GM18517 (cell line): ENCODE measurements around the gene KCNIP4.

ENCODE experiments used
- ATAC-seq: cut with Tn5 transposase; IDR thresholded peaks from one replicate; pipeline ENCODE4 v1.9.1; 2021; ENCODE audit warnings: mild to moderate bottlenecking, moderate library complexity; ENCODE audit not compliant: unreplicated experiment

The KCNIP4 gene

GRCh38 chr4:21856754-21857153, 91.8 kb downstream of the KCNIP4 start:
- ATAC-seq: no peak

- ATAC-seq: no peak
Observed at GRCh38 chr4:21856301-21856700, 92.3 kb downstream of the KCNIP4 start.

GRCh38 chr4:21849077-21849476, 99.5 kb downstream of the KCNIP4 start:
- ATAC-seq: no peak

DNA sequence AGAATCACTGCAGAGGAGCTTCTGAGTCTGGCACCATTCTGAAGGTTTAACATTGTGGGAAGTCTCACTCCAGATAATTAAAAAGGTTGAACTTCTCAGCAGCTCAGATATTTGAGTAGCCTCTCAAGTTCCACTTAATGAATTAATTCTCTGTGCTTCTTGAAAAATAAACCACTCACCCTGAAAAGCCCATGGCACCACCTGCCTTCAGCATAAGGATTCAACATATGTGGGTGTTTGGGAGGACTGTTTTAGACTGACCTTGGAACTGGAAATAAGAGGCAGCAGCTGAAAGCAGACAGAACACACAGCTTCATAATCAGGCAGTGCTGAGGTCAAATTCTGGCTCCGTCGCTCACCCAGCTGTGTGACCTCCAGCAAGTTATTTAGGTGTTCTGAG, 100.6 kb downstream of the KCNIP4 start:
- ATAC-seq: no peak

DNA sequence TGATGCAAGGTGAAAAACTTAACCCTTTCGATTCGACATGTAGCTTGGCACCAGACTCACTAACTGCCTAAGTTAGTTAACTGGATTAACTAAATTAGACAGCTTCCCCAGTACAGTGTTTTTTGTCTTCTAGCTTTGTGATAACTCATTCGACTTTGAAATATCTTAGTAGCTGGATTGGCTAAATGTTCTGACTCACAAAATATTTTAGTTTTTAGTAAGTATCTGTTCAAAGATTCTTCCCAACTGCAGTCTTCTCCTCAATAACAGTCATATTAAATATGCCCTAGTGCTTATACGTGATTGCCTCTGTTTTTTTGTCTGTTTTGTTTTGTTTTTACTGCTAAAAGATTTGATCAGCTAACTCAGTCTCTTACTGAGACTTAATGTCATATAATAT, 102.9 kb downstream of the KCNIP4 start:
- no peak for ATAC-seq

- ATAC-seq: no peak
Observed at GRCh38 chr4:21835712-21836111, 112.9 kb downstream of the KCNIP4 start.

DNA sequence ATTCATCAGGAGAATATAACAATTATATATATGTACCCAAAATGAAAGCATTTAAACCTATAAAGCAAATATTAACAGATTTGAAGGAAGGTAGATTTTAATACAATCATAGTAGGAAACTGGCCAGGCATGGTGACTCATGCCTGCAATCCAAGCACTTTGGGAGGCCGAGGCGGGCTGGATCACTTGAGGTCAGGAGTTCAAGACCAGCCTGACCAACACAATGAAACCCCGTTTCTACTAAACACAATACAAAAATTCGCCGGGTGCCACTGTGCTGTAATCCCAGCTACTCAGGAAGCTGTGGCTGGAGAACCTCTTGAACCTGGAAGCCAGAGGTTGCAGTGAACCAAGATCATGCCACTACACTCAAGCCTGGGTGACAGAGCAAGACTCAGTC, 118.3 kb downstream of the KCNIP4 start:
- ATAC-seq: no peak

GRCh38 chr4:21827575-21827974, 121.0 kb downstream of the KCNIP4 start:
- ATAC-seq: no peak

DNA sequence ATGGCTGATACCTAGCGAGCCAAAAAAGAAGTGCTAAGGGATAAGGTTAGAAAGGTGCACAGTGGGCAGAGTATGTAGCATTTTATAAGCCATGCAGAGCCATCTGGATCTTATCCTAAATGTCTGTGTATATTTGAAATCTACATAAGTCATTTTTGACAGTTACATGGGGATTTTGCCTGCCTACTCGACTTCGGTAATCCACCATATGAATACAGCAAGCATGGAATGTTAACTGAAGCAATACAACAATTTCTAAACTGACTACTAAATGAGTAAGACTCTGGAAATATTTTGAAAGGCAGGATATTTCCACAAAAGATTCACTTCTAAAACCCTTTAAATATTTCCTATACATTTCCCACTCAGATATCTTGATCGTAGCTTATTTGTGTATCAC, 122.5 kb downstream of the KCNIP4 start:
- ATAC-seq: no peak

DNA sequence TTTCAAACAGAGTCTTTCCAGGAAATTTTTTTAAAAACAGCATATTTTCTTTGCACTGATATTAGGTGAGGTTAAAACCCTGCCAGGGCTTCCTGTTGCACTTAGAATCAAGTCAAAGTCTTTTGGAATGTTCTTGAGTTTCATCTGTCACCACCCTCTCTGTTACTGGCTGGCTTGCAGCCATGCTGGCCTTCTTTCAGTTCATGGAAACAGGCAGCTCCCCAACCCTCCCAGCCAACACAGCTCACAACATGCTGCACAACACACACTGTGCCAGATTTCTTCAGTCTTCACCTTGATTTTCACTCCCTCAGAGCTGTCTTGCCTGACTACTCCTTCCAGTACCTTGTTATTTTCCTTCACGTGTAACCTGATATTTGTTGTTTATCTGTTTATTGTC, 129.5 kb downstream of the KCNIP4 start:
- ATAC-seq: no peak

DNA sequence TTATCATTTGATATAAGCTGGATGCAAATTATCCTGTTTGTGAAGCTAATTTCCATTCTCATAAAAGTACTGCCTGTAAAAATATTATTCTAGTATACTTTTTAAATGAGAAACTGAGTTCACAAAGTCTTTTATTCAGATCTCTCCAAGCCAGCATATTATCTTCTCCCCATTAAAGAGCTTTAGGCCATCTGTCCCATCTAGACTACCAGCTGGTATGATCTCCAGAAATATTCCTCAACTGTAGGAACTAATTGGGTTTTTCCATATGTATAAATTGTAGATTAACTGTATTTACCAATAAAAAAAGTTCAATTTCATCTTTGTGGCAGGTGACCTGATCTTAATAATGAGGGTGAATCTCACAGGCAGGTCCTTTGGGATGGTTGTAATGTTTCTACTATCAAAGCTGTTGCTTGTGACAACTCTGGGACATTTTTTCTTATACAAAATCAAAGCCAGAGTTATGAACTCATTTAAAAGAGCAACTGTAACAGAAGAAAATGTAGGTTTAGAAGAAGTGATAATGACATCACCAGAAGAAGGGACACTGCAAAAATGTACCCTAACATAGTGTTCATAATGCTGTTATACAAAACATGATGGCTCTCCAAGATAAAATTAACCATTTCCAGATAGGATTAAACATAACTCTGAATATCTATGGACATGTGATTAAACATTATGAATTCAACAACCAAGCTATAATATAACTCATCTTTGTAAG, 132.8 kb downstream of the KCNIP4 start:
- ATAC-seq: no peak

DNA sequence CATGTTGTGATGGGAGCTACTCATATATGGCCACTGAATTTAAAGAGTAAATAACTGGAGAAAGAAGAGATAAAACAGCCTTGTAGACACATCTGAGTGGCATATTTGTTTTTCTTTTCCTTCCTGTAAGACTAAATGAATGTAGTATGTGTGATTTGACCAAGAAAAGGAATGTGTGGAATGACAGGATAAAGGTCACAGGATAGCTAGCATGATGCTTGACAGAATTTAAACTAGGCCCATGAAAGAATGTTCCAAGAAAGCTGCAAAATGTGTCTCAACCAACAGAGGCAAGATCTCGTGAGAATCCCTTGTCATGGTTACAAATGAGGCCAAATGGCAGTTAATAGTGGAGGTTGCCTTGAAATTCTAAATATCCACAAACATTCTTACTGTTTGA, 137.0 kb downstream of the KCNIP4 start:
- ATAC-seq: no peak

- ATAC-seq: no peak
Observed at GRCh38 chr4:21806991-21807390, 141.6 kb downstream of the KCNIP4 start.

- ATAC-seq: no peak
Observed at GRCh38 chr4:21802406-21802805, 146.2 kb downstream of the KCNIP4 start.

- no peak for ATAC-seq
Observed at GRCh38 chr4:21801661-21802385, 146.7 kb downstream of the KCNIP4 start.

DNA sequence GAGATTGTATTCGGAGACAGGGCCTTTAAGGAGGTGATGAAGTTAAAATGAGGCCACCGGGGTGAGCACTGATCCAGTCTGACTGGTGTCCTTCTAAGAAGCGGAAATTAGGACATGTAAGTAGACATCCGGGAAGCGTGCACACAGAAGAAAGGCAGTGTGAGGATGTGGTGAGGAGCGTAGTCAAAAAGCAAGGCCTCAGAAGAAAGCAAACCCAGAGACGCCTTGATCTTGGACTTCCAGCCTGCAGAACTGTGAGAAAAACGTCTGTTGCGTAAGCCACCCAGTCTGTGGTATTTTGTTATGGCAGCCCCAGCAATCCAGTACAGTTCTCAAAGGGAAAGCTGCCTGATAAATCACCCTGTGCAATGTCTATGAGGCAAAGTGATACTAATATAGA, 153.5 kb downstream of the KCNIP4 start:
- ATAC-seq: no peak

DNA sequence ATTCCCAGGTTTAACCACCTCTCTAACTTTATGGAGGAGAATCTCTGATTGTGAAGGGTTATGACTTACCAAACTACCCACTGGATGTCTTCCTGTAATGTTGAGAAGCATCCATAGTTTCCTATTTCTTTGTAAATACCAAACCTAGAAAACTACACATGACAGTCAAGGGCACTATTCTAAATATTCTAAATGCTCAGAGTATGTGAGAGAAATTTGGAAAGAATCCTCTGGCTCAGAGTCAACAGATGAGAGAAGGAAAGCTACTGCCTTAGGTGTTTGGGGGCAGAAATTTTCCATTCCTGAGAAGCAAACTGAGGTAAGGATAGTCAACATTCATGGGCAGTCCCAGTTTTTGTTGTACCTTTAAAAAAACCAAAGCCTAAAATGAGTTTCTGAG, 155.8 kb downstream of the KCNIP4 start:
- ATAC-seq: no peak

- ATAC-seq: no peak
Observed at GRCh38 chr4:21790438-21791029, 158.0 kb downstream of the KCNIP4 start.

GRCh38 chr4:21780148-21780547, 168.4 kb downstream of the KCNIP4 start:
- ATAC-seq: no peak

- no peak for ATAC-seq
Observed at GRCh38 chr4:21778702-21779101, 169.9 kb downstream of the KCNIP4 start.

DNA sequence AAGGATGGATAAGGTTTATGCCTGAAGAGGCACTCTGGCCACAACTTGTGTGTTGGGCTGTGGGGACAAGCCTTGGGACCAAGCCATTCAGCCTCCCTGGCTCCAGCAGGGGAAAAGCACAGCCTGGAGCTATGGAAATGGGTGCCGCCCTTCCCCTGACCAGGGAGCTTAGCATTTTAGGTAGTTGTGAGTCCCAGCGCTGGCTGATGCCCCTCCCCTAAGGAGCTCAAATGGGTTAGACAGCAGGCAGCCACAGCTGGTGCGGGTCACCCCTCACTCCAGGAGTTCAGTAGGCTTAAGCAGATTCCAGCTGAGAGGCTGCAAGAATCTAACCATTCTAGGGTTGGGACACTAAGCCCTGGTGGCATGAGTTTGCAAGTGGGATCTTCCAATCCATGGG, 172.9 kb downstream of the KCNIP4 start:
- ATAC-seq: no peak
